GM23338 (cell line): ENCODE results near the gene LRRC8B. TPM values are rescaled to one million over a fixed set of nuclear protein-coding genes. Genes with fewer than 3 reads are reported as not detected.
"Not testable (repeated sequence)": the region's sequence is repeated elsewhere in the genome, so short reads cannot be mapped to it uniquely, and the experiment has no call there.

ENCODE experiments used
- ATAC-seq: fragments of 200-7000 bp; cut with Tn5 transposase; 3 replicates; pipeline ENCODE4 v1.9.1; 2020
- DNase-seq: peaks from one replicate; pipeline ENCODE4 v3.0.0-alpha.2; 2015; ENCODE audit warnings: low spot score
- H2AFZ ChIP-seq: fragments of 200-600 bp; sonication (generic); 2 replicates; pipeline ENCODE4 v1.8.0; 2016; ENCODE audit warnings: antibody characterized with exemption, mild to moderate bottlenecking, moderate library complexity
- H3F3A ChIP-seq: fragments of 200-600 bp; sonication (generic); replicated peaks from 2 replicates; pipeline ENCODE4 v1.8.0; 2017; ENCODE audit warnings: antibody characterized with exemption, mixed run types, low read depth
- H3K27ac ChIP-seq: fragments of 200-600 bp; sonication (generic); 2 replicates; pipeline ENCODE4 v1.6.1; 2016; ENCODE audit warnings: low read depth
- H3K27me3 ChIP-seq: fragments of 200-600 bp; sonication (generic); 2 replicates; pipeline ENCODE4 v1.8.0; 2016; ENCODE audit warnings: mild to moderate bottlenecking, mixed run types, moderate library complexity; ENCODE audit not compliant: insufficient read depth
- H3K36me3 ChIP-seq: fragments of 200-600 bp; sonication (generic); 2 replicates; pipeline ENCODE4 v1.8.0; 2016; ENCODE audit warnings: mild to moderate bottlenecking; ENCODE audit not compliant: insufficient read depth
- H3K4me1 ChIP-seq: fragments of 200-600 bp; sonication (generic); 2 replicates; pipeline ENCODE4 v1.8.0; 2016; ENCODE audit warnings: mild to moderate bottlenecking, moderate library complexity; ENCODE audit not compliant: insufficient read depth
- H3K4me2 ChIP-seq: fragments of 200-600 bp; sonication (generic); 2 replicates; pipeline ENCODE4 v1.7.1; 2017; ENCODE audit warnings: mixed run types
- H3K4me3 ChIP-seq: fragments of 200-600 bp; sonication (generic); 2 replicates; pipeline ENCODE4 v1.6.1; 2016; ENCODE audit warnings: mixed run types
- H3K79me2 ChIP-seq: fragments of 200-600 bp; sonication (generic); replicated peaks from 2 replicates; pipeline ENCODE4 v1.8.0; 2017; ENCODE audit warnings: mild to moderate bottlenecking; ENCODE audit not compliant: insufficient read depth
- H3K9me2 ChIP-seq: fragments of 200-600 bp; sonication (generic); 2 replicates; pipeline ENCODE4 v1.8.0; 2017; ENCODE audit not compliant: insufficient read depth
- H4K20me1 ChIP-seq: fragments of 200-600 bp; sonication (generic); replicated peaks from 2 replicates; pipeline ENCODE4 v1.8.0; 2017; ENCODE audit warnings: mild to moderate bottlenecking; ENCODE audit not compliant: insufficient read depth
- H3K27ac Mint-ChIP-seq: 2 replicates; pipeline ENCODE4 v1.8.0; 2020; ENCODE audit warnings: inconsistent platforms, mild to moderate bottlenecking, moderate library complexity, mixed read lengths
- H3K27me3 Mint-ChIP-seq: 3 replicates; pipeline ENCODE4 v1.8.0; 2022; ENCODE audit warnings: low read depth, mild to moderate bottlenecking, moderate library complexity, mixed read lengths, inconsistent platforms; ENCODE audit not compliant: insufficient read depth, poor library complexity
- H3K36me3 Mint-ChIP-seq: 3 replicates; pipeline ENCODE4 v1.8.0; 2021; ENCODE audit warnings: low read depth, mild to moderate bottlenecking, inconsistent platforms, moderate library complexity, mixed read lengths
- H3K4me1 Mint-ChIP-seq: 3 replicates; pipeline ENCODE4 v1.8.0; 2020; ENCODE audit warnings: mild to moderate bottlenecking, inconsistent platforms, mixed read lengths
- H3K4me3 Mint-ChIP-seq: 3 replicates; pipeline ENCODE4 v1.8.0; 2021; ENCODE audit warnings: moderate library complexity, mild to moderate bottlenecking, inconsistent platforms, mixed read lengths
- H3K9me3 Mint-ChIP-seq: 3 replicates; pipeline ENCODE4 v1.8.0; 2020; ENCODE audit warnings: moderate library complexity, mild to moderate bottlenecking, inconsistent platforms, mixed read lengths
- CTCF ChIP-seq, 2 experiments: fragments of 200-600 bp in 1 of 2; sonication (generic) in 1 of 2; conservative IDR thresholded peaks; 2 replicates each; pipeline versions ENCODE4 v1.5.1 to v1.6.1; 2016 to 2017; ENCODE audit warnings: antibody characterized with exemption in 2 of 2, low read depth in 2 of 2, mild to moderate bottlenecking in 2 of 2, moderate library complexity in 1 of 2
- EZH2 ChIP-seq: fragments of 200-600 bp; sonication (generic); IDR thresholded peaks from one replicate; pipeline ENCODE4 v1.8.0; 2017; ENCODE audit warnings: antibody characterized with exemption, mild to moderate bottlenecking, low read depth; ENCODE audit not compliant: unreplicated experiment
- EZH2phosphoT487 ChIP-seq: fragments of 200-600 bp; sonication (generic); IDR thresholded peaks from one replicate; pipeline ENCODE4 v1.8.1; 2018; ENCODE audit warnings: antibody characterized with exemption; ENCODE audit not compliant: unreplicated experiment
- POLR2AphosphoS5 ChIP-seq: IDR thresholded peaks from 2 replicates; pipeline ENCODE4 v1.6.1; 2016; ENCODE audit warnings: antibody characterized with exemption, low read depth
- STAT1 ChIP-seq: IDR thresholded peaks from one replicate; pipeline ENCODE4 v1.6.1; 2016; ENCODE audit warnings: antibody characterized with exemption; ENCODE audit not compliant: unreplicated experiment
- ZNF331 ChIP-seq: fragments of 250-450 bp; sonication (Bioruptor Pico); IDR thresholded peaks from 2 replicates; pipeline ENCODE4 v1.5.0; 2020; ENCODE audit warnings: low read depth, mild to moderate bottlenecking, moderate library complexity
- polyA plus RNA-seq: library from polyadenylated mRNA; unstranded; fragments of >200 nt; fragmentation: Nextera tagmentation; extraction: Ambion mirVana; gene quantifications from 2 replicates; pipeline ENCODE4 v1.2.1, GENCODE V29; 2016
- total RNA-seq: library from RNA; depleted of rRNA; stranded (reverse); fragments of >200 nt; shearing (Covaris generic); gene quantifications from 2 replicates; pipeline ENCODE4 v1.2.3, GENCODE V29; 2014

Gene LRRC8B
- total and polyA plus RNA-seq, 2 experiments from 2014 or later = 9.0 to 26.5 TPM

GRCh38 chr1:89519779-89520358 is 4.8 kb upstream of the LRRC8B start (continued):
- no peak for TF ChIP-seq EZH2

- H3K27me3 Mint-ChIP-seq = peaks cover 13% of the 10 kb centered on the region
- H3K4me2 ChIP-seq = not testable (repeated sequence)
Measured at GRCh38 chr1:89521977-89522376, 2.7 kb upstream of the LRRC8B start.

DNA sequence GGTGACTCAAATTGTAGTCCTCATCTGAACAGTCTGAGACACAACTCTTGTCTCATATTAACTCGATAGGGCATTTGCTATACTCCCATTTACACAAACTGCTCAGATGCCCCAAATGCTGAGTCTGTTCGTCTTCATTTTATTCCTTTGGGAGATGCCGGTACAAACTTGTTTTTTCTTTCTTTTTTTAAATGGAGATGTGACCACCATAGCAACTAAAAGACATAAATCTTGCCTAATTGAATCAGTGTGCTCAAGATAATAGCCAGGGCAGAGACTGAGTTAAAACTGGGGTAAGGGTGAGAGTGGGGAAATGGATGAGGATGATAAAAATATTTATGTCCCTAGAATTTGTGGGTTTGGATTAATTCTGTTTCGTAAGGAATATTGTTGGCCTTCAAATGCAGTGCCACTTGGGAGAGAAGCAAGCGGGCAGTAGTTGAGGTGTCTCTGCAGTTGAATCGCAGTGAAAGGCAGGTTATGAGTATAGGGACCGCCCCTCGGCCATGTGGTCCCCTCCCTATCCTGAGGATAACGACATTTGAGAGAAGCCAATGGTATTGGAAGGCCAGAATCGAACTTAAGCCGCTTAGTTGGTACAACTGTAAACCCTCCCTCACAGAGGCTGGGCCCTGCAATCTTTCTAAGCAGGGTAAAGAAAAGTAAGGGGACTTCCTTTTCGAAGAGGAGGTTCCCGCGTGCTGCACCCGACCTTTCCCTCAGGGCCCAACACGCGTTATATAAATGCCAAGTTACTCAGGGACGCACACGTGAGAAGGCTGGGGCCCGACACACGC is 859 bp upstream of the LRRC8B start:
- peaks cover 13% of the 10 kb centered on the region for H3K36me3 Mint-ChIP-seq
- Histone ChIP-seq H3K27ac (peak overlapping the region; percentile 93), H4K20me1 (peaks cover 8% of the 10 kb centered on the region; the same call in 1 of the 2 replicates)

More at GRCh38 chr1:89521977-89522376, 2.7 kb upstream of the LRRC8B start:
- H3K4me3 ChIP-seq, H3F3A ChIP-seq, H3K36me3 ChIP-seq, H3K9me2 ChIP-seq, H4K20me1 ChIP-seq, ATAC-seq, H3K27ac ChIP-seq, H3K27ac Mint-ChIP-seq, DNase-seq, H3K27me3 ChIP-seq, H2AFZ ChIP-seq, H3K4me3 Mint-ChIP-seq: not testable (repeated sequence)
- peaks cover 23% of the 10 kb centered on the region for H3K4me1 Mint-ChIP-seq
- Histone ChIP-seq H3K4me1 (peaks cover 18% of the 10 kb centered on the region), H3K79me2 (peaks cover 16% of the 10 kb centered on the region)
- peaks cover 13% of the 10 kb centered on the region for H3K36me3 Mint-ChIP-seq
- peaks cover 11% of the 10 kb centered on the region; the same call in 2 of the 3 replicates for H3K9me3 Mint-ChIP-seq

DNA sequence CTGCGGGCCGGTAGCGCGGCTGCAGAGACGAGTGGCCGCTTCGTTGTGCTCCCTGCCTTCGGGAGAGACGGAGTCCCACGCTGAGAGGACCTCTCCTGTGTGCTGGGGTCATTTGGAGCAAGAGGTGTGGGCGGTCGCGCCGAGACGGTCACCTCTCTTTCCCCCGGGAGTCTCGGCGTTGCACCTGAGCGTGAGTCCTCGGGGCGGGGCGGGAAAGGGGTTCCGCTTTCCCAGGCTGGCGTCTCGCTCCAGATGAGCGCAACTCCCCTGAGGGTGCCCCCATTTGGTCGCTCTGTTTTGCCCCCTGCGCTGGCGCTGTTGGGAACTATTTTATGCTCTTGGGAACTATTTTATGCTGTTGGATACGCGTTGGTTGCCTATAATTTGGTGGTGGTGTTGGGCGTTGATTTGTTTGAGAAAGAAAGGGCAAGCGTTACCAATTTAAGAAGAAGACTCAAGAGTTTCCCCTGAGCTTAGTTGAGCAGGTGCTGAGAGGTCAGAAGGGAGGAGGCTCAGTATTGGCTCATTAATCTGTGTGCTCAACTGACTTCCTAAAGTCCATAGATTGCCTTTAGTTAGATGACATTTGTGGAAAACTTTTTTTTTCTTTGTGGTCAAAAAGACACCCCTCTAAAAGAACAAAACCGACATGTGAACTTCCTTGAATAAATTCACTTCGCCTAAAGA is 683 bp downstream of the LRRC8B start:
- peaks cover 15% of the 10 kb centered on the region for H3K36me3 Mint-ChIP-seq
- peaks cover 35% of the 10 kb centered on the region for H3K4me1 ChIP-seq
- H3K79me2 ChIP-seq = peaks cover 47% of the 10 kb centered on the region
- H3F3A ChIP-seq = 0 out of 2 replicates have a peak, but pooled peaks cover 8% of the 10 kb centered on the region
- peak overlapping the region; percentile 87; the same call in 2 of the 3 replicates for H3K4me3 Mint-ChIP-seq
- peaks cover 29% of the 10 kb centered on the region for H3K4me1 Mint-ChIP-seq
- ATAC-seq = peak; percentile 60
- peak overlapping the region; percentile 92 for H3K27ac Mint-ChIP-seq
- peak; percentile 73 for DNase-seq
- H3K36me3 ChIP-seq = no peaks in the 10 kb centered on the region
- peak overlapping the region; percentile 19; the same call in 1 of the 2 replicates for H2AFZ ChIP-seq
- peaks cover 11% of the 10 kb centered on the region; the same call in 1 of the 2 replicates for H4K20me1 ChIP-seq
- peaks cover 11% of the 10 kb centered on the region; the same call in 2 of the 3 replicates for H3K9me3 Mint-ChIP-seq
- TF ChIP-seq ZNF331 (CRISPR knock-in tag) (no peak), CTCF (conservative IDR thresholded peaks at IDR 0.05; ENCODE audit: low read depth in 2 of 2) (peak in 1 of 2 experiments; percentile 41; a peak in 2 of 4 replicates)
- peaks cover 11% of the 10 kb centered on the region for H3K27me3 Mint-ChIP-seq
- peak overlapping the region; percentile 71 for H3K4me3 ChIP-seq
- no peaks in the 10 kb centered on the region for H3K9me2 ChIP-seq
- peak overlapping the region; percentile 89 for H3K27ac ChIP-seq
- peak overlapping the region; percentile 77 for H3K4me2 ChIP-seq
- H3K27me3 ChIP-seq = no peaks in the 10 kb centered on the region

More for the DNA sequence above, 859 bp upstream of the LRRC8B start:
- Histone ChIP-seq H3K4me3 (peak overlapping the region; percentile 71), H3K36me3 (no peaks in the 10 kb centered on the region), H3K27me3 (no peaks in the 10 kb centered on the region), H2AFZ (peak overlapping the region; percentile 4; the same call in 1 of the 2 replicates), H3K4me2 (peak overlapping the region; percentile 77), H3K79me2 (peaks cover 33% of the 10 kb centered on the region), H3F3A (0 out of 2 replicates have a peak, but pooled peaks cover 8% of the 10 kb centered on the region), H3K9me2 (no peaks in the 10 kb centered on the region), H3K4me1 (peaks cover 31% of the 10 kb centered on the region)
- 0 out of 2 replicates have a peak, but pooled peaks have one; percentile 8 for TF ChIP-seq POLR2AphosphoS5
- no peak for TF ChIP-seq EZH2phosphoT487
- no peak for TF ChIP-seq STAT1
- peak; percentile 75 for DNase-seq
- peak overlapping the region; percentile 91 for H3K27ac Mint-ChIP-seq
- ATAC-seq = peak; percentile 42
- H3K9me3 Mint-ChIP-seq = peaks cover 11% of the 10 kb centered on the region; the same call in 2 of the 3 replicates
- peaks cover 13% of the 10 kb centered on the region for H3K27me3 Mint-ChIP-seq
- H3K4me1 Mint-ChIP-seq = peaks cover 23% of the 10 kb centered on the region
- peak overlapping the region; percentile 87; the same call in 2 of the 3 replicates for H3K4me3 Mint-ChIP-seq
